Peyer's patch (tissue), 4 donors: ENCODE data around the gene ID1. TPM values are rescaled to one million over a fixed set of nuclear protein-coding genes. Genes with fewer than 3 reads are reported as not detected.
A peak's percentile ranks its signal among the peaks of the same experiment; 100 is the strongest.
"Not testable (repeated sequence)": the region's sequence is repeated elsewhere in the genome, so short reads cannot be mapped to it uniquely, and the experiment has no call there.

Experiments used
- DNase-seq, 3 donors: peaks; one replicate each; pipeline ENCODE4 v3.0.0-alpha.2; 2017 to 2019
- H3K27ac ChIP-seq, 4 donors: fragments of 200-600 bp; sonication (generic); one replicate each; pipeline ENCODE4 v1.5.1; 2016 to 2019
- H3K27me3 ChIP-seq, 2 donors: fragments of 200-600 bp; sonication (generic); one replicate each; pipeline ENCODE4 v1.5.1; 2019
- H3K36me3 ChIP-seq, 3 donors: fragments of 200-600 bp; sonication (generic); one replicate each; pipeline ENCODE4 v1.5.1; 2016 to 2019
- H3K4me1 ChIP-seq, 4 donors: fragments of 200-600 bp; sonication (generic); one replicate each; pipeline ENCODE4 v1.5.1; 2016 to 2019
- H3K4me3 ChIP-seq, 4 donors: fragments of 200-600 bp; sonication (generic); 1 replicate in 3 of 4; 2 replicates in 1 of 4; pipeline ENCODE4 v1.5.1; 2016 to 2019; ENCODE audit warnings: mild to moderate bottlenecking in 1 of 4
- H3K9me3 ChIP-seq, 4 donors: fragments of 200-600 bp; sonication (generic); one replicate each; pipeline ENCODE4 v1.5.1; 2016 to 2019; ENCODE audit warnings: mild to moderate bottlenecking in 1 of 4
- POLR2A ChIP-seq, 2 donors: fragments of 450-650 bp; IDR thresholded peaks; one replicate each; pipeline ENCODE4 v1.5.1; 2017; ENCODE audit warnings: antibody characterized with exemption in 2 of 2, mild to moderate bottlenecking in 2 of 2, moderate library complexity in 2 of 2
- total RNA-seq, 4 donors: library from RNA; depleted of rRNA; stranded (reverse); fragments of >200 nt; gene quantifications; one replicate each; pipeline ENCODE4 v1.1.0, GENCODE V29; 2016
- TF ChIP-seq, protein P1 (sequence below), 6 experiments: fragments of 450-650 bp in 4 of 6; fragments of 200-600 bp in 2 of 6; sonication (generic) in 1 of 6; IDR thresholded peaks; one replicate each; pipeline ENCODE4 v1.5.1; 2017 to 2019; ENCODE audit warnings: antibody characterized with exemption in 6 of 6, mild to moderate bottlenecking in 3 of 6, moderate library complexity in 1 of 6

Gene ID1
- total RNA-seq, 4 donors from 2014 or later, result 408 to 760 (median 570) TPM

DNA sequence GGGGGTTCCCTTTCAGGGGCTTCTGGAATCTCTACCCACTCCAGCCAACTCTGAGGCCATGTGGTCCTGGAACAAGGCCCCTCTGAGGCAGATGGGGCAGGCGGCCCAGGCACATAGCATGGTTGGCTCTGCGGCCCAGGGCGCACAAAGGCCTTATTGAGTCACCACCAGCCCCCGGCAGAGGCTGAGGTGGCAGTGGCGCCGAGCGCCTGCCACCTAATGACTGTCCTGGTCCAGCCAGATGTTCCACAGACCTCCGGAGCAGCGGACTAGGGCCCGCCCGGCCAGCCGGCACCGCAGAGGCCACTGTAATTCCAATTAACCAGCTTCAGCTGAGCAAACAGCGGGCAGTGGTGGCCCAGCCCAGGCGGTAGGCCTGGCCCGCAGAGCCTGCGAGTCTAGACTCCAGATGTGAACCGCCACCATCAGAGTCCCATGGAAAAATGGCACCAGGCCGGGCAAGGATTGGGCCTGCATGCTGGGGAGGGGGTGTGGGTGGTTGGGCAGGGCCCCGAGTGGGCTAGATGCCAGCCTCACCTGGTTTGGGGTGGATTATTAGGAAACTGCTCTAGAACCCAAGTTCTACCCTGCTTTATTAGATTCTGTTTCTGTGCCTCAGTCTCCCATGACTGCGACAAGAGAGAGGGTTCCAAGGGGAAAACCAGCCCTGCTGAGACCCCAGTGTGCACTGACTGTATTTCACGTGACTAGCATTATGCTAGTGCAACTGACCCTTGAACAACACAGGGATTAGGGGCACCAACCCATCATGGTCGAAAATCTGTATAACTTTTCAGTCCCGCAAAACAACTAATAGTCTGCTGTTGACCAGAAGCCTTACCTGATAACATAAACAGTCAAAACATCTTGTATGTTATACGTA is 34.1 kb upstream of the ID1 start:
- H3K4me3 ChIP-seq, result no peak overlapping the region
- TF ChIP-seq POLR2A (IDR thresholded peaks at IDR 0.05), result no peak
- TF ChIP-seq, protein P1, sequence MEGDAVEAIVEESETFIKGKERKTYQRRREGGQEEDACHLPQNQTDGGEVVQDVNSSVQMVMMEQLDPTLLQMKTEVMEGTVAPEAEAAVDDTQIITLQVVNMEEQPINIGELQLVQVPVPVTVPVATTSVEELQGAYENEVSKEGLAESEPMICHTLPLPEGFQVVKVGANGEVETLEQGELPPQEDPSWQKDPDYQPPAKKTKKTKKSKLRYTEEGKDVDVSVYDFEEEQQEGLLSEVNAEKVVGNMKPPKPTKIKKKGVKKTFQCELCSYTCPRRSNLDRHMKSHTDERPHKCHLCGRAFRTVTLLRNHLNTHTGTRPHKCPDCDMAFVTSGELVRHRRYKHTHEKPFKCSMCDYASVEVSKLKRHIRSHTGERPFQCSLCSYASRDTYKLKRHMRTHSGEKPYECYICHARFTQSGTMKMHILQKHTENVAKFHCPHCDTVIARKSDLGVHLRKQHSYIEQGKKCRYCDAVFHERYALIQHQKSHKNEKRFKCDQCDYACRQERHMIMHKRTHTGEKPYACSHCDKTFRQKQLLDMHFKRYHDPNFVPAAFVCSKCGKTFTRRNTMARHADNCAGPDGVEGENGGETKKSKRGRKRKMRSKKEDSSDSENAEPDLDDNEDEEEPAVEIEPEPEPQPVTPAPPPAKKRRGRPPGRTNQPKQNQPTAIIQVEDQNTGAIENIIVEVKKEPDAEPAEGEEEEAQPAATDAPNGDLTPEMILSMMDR (IDR thresholded peaks at IDR 0.05), result no peak
- no peaks in the 10 kb centered on the region for H3K9me3 ChIP-seq
- peaks cover 0 to 4% (median 0%) of the 10 kb centered on the region in 3 donors for H3K36me3 ChIP-seq
- H3K27me3 ChIP-seq, result no peaks in the 10 kb centered on the region
- no peak for DNase-seq
- peaks cover 0 to 43% (median 9%) of the 10 kb centered on the region in 4 donors for H3K4me1 ChIP-seq
- peak overlapping the region in 3 of 4 donors; percentile 87 to 94 (median 91) for H3K27ac ChIP-seq

DNA sequence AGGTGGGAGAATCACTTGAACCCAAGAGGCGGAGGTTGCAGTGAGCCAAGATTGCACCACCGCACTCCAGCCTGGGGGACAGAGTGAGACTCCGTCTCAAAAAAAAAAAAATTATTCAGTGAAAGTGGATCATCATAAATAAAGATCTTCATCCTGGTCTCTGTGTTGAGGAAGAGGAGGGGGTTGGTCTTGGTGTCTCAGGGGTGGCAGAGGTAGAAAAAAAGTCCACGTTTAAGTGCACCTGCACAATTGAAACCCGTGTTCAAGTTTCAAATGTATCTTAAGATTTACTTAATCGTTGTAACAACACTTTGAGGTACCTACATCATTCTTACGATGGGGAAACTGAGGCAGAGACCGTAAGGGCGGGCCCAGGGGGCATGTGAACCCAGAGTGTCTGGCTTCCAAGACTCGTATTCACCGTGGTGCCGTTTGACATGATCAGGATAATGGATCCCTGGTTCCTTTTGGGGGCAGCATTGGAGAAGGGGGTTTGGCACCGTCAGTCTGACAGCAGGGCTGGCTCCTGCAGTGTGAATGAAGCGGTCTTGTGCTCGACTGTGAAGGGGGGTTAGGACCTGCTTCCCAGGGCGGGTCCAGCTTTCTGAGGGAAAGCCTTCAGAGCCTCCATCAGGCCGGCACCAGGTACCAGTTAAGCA is 32.9 kb upstream of the ID1 start:
- peak overlapping the region; percentile 45 to 72 (median 56) for H3K4me3 ChIP-seq

DNA sequence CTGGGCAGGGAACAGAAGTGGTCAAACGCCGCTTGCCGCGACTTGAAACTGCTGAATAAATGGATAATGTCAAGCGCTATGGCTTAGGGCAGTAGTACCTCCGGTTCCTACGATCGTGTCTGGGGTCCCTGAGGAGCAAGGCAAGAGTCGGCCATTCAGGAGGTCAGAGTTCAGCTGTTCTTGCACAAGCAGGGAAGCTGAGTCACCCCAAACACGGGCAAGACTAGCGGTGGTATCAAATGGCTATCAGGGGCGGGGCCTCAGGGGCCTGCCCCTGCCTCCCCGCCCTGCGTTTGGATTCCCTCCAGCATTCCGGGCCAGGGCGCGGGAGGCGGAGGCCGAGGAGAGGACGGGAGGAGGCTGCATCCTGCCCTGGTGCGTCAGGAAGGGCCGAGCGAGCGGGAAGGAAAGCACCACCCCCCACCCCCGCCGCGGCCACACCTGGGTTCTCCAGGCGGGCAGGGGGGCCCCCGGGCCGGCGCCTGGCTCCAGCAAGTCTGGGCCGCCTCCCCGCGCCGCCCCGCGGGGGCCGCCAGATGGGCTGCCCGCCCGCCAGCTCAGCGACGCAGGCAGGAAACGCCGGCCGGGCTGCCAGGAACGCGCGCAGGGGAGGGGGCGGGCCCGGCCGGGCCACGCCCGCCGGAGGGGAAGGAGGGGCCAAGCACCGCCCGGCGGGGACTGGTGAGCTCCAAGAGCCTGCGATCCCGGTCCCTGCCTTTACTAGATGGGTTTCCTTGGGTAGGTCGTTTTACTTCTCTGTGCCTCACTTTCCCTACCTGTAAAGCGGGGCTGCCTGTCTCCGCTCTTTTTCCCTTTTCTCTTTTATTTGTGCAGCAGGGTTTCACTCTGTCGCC is 32.2 kb upstream of the ID1 start:
- H3K4me3 ChIP-seq, result peak overlapping the region; percentile 45 to 72 (median 56)
- no peaks in the 10 kb centered on the region for H3K9me3 ChIP-seq
- peaks cover 0 to 27% (median 9%) of the 10 kb centered on the region in 4 donors for H3K4me1 ChIP-seq
- peaks cover 0 to 4% (median 0%) of the 10 kb centered on the region in 3 donors for H3K36me3 ChIP-seq
- TF ChIP-seq, protein P1 (IDR thresholded peaks at IDR 0.05), result peak in 3 of 6 experiments; percentile 9 to 19 (median 9)
- TF ChIP-seq POLR2A (IDR thresholded peaks at IDR 0.05), result peak; percentile 70 to 88
- peak; percentile 87 to 98 (median 96) for DNase-seq
- H3K27ac ChIP-seq, result peak overlapping the region; percentile 87 to 94 (median 90)
- no peaks in the 10 kb centered on the region for H3K27me3 ChIP-seq

More for the DNA sequence above, 32.9 kb upstream of the ID1 start:
- no peak for TF ChIP-seq POLR2A (IDR thresholded peaks at IDR 0.05)
- DNase-seq, result no peak
- H3K27ac ChIP-seq, result peak overlapping the region; percentile 87 to 94 (median 90)
- H3K27me3 ChIP-seq, result no peaks in the 10 kb centered on the region
- peaks cover 0 to 4% (median 0%) of the 10 kb centered on the region in 3 donors for H3K36me3 ChIP-seq
- H3K9me3 ChIP-seq, result no peaks in the 10 kb centered on the region
- peaks cover 0 to 31% (median 9%) of the 10 kb centered on the region in 4 donors for H3K4me1 ChIP-seq

DNA sequence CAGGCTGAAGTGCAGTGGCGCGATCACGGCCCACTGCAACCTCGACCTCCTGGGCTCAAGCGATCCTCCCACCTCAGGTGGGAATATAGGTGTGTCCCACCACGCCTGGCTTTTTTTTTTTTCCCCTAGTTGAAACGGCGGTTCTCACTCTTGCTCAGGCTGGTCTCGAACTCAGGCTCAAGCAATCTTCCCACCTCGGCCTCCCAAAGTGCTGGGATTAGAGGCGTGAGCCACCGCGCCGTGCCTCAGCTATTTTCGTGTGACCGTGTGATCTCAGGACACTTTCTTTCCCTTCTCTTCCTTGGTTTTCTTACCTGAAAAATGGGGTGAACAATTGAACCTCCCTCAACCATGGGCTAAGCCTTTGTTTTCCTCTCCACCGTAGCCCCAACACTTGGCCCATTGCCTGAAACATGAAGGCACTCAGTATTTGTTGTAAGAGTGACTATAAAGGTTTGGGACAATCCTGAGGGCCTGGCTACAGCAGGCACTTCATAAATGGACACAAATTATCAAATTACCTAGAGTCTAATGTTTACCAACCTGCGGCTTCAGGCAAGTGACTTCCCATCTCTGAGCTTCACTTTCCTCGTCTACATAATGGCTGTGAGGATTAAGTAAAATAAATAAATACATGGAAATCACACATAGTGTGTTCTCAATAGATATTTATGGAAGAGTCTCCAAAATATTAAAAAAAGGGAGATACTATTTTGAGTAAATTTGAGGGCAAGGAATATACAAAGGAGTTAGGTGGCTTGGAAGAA is 31.4 kb upstream of the ID1 start:
- Histone ChIP-seq H3K9me3 (no peaks in the 10 kb centered on the region), H3K4me1 (peaks cover 0 to 27% (median 9%) of the 10 kb centered on the region in 4 donors), H3K27me3 (no peaks in the 10 kb centered on the region), H3K27ac (peak overlapping the region; percentile 87 to 94 (median 90)), H3K4me3 (peak overlapping the region; percentile 45 to 72 (median 56)), H3K36me3 (peaks cover 0 to 4% (median 0%) of the 10 kb centered on the region in 3 donors)
- DNase-seq, result peak in 1 of 3 donors; percentile 51
- no peak for TF ChIP-seq POLR2A (IDR thresholded peaks at IDR 0.05)
- TF ChIP-seq, protein P1 (IDR thresholded peaks at IDR 0.05), result no peak

DNA sequence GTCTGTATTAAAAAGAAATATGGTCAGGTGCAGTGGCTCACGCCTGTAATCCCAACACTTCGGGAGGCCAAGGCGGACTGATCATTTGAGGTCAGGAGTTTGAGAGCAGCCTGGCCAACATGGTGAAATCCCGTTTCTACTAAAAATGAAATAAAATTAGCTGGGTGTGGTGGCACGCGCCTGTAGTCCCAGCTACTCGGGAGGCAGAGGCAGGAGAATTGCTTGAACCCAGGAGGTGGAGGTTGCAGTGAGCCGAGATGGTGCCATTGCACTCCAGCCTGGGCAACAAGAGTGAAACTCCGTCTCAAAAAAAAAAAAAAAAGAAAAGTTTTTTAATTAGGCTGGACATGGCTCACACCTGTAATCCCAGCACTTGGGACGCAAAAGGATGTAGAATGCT is 30.1 kb upstream of the ID1 start:
- not testable (repeated sequence) for H3K36me3 ChIP-seq, H3K27me3 ChIP-seq, DNase-seq, H3K9me3 ChIP-seq, H3K4me3 ChIP-seq
- Histone ChIP-seq H3K27ac (peak overlapping the region in 1 of 4 donors; percentile 94), H3K4me1 (peaks cover 0 to 23% (median 9%) of the 10 kb centered on the region in 4 donors)
